ENCODE data around the gene THAP3.
A peak's percentile ranks its signal among the peaks of the same experiment; 100 is the strongest.

The THAP3 gene

GRCh38 chr1:6624710-6625583 is at the start of gene THAP3:
THAP3 (plus strand) TSS chr1:6624868; CDS start chr1:6625219, 351 bp downstream.
- H3K4me3 ChIP-seq (ENCODE audit: low read depth, low read length): peak within 1 kb of the TSS; percentile 69
- DNase-seq (ENCODE audit: low read depth, low spot score): peak; percentile 85
- in situ Hi-C loops (cut with HindIII; ENCODE audit: low sequenced_read_pairs): no loop called here
- no peak for TF ChIP-seq CTCF (IDR thresholded peaks at IDR 0.05; ENCODE audit: low read depth, low read length)

GRCh38 chr1:6577831-6578525 is 46.7 kb upstream of the THAP3 start:
- in situ Hi-C loops (cut with HindIII; ENCODE audit: low sequenced_read_pairs): no loop called here
- DNase-seq (ENCODE audit: low read depth, low spot score): no peak
- no peak for TF ChIP-seq CTCF (IDR thresholded peaks at IDR 0.05; ENCODE audit: low read depth, low read length)
- no peak overlapping the region for H3K4me3 ChIP-seq (ENCODE audit: low read depth, low read length)

GRCh38 chr1:6578624-6579373 is 45.9 kb upstream of the THAP3 start:
- no peak for DNase-seq (ENCODE audit: low read depth, low spot score)
- H3K4me3 ChIP-seq (ENCODE audit: low read depth, low read length): no peak overlapping the region
- in situ Hi-C loops (cut with HindIII; ENCODE audit: low sequenced_read_pairs): no loop called here

GRCh38 chr1:6579374-6580118 is 45.1 kb upstream of the THAP3 start, which contains the start of gene ZBTB48:
ZBTB48 (plus strand) TSS chr1:6579994; CDS start chr1:6580610, 616 bp downstream.
- peak within 1 kb of the TSS; percentile 83 for H3K4me3 ChIP-seq (ENCODE audit: low read depth, low read length)
- peak; percentile 98 for DNase-seq (ENCODE audit: low read depth, low spot score)
- no peak for TF ChIP-seq CTCF (IDR thresholded peaks at IDR 0.05; ENCODE audit: low read depth, low read length)
- in situ Hi-C loops (cut with HindIII; ENCODE audit: low sequenced_read_pairs): no loop called here

More at GRCh38 chr1:6578624-6579373, 45.9 kb upstream of the THAP3 start:
- TF ChIP-seq CTCF (IDR thresholded peaks at IDR 0.05; ENCODE audit: low read depth, low read length): no peak

- TF ChIP-seq CTCF (IDR thresholded peaks at IDR 0.05; ENCODE audit: low read depth, low read length): no peak
- in situ Hi-C loops (cut with HindIII; ENCODE audit: low sequenced_read_pairs): no loop called here
- peak overlapping the region; percentile 83 for H3K4me3 ChIP-seq (ENCODE audit: low read depth, low read length)
- DNase-seq (ENCODE audit: low read depth, low spot score): no peak
Observed at GRCh38 chr1:6580119-6580592, 44.5 kb upstream of the THAP3 start.
